ENCODE results near the gene ANKS3.

- TF ChIP-seq CTCF (optimal IDR thresholded peaks at IDR 0.05 in 1 of 3, IDR thresholded peaks at IDR 0.05 in 1 of 3, conservative IDR thresholded peaks at IDR 0.05 in 1 of 3; ENCODE audit: extremely low read depth in 1 of 3, insufficient read depth in 2 of 3, low read length in 3 of 3) (no peak), EZH2 (IDR thresholded peaks at IDR 0.05; ENCODE audit: low read length) (no peak)
Measured at GRCh38 chr16:4714996-4715395, 19.1 kb downstream of the ANKS3 start.

Data from keratinocyte (primary cell).